ENCODE results near the gene TBL3.

DNA sequence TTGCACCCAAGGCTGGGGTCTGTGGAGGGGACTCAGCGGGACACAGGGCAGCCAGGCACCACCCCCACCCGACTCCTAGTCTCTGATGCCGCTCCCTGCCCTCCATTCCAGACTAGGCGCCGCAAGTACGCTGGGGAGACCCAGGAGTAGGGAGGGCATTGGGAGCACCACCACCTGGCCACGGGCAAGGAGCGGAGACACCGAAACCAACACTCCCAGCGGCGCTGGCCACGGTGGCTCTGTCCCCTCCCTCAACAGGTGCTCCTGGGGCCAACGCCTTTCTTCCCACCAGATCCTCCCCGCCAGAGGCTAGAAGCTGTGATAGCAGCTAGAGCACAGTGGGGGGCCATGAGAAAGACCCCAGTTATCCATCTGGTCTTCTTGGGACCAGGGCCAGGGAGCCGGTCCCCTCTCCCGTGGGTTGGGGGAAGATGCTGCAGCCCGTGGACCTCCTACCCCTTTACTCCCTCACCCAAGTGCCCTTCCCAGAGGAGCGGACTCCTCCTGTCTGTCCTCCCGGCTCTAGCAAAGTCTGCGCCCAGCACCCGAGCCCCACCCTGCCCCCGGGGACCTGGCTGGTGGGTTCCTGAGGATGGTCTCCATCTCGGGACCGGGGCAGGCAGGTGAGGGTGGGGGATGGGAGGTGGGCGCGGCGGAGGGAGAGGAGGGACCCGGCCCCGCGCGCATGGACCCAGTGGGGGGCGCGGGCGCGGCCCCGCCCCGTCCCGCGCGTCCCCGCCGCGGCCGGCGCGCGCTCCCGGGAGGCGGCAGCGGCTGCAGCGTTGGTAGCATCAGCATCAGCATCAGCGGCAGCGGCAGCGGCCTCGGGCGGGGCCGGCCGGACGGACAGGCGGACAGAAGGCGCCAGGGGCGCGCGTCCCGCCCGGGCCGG lies 17.6 kb downstream of the TBL3 start, which contains the start of gene SYNGR3:
- TF ChIP-seq, protein P1, sequence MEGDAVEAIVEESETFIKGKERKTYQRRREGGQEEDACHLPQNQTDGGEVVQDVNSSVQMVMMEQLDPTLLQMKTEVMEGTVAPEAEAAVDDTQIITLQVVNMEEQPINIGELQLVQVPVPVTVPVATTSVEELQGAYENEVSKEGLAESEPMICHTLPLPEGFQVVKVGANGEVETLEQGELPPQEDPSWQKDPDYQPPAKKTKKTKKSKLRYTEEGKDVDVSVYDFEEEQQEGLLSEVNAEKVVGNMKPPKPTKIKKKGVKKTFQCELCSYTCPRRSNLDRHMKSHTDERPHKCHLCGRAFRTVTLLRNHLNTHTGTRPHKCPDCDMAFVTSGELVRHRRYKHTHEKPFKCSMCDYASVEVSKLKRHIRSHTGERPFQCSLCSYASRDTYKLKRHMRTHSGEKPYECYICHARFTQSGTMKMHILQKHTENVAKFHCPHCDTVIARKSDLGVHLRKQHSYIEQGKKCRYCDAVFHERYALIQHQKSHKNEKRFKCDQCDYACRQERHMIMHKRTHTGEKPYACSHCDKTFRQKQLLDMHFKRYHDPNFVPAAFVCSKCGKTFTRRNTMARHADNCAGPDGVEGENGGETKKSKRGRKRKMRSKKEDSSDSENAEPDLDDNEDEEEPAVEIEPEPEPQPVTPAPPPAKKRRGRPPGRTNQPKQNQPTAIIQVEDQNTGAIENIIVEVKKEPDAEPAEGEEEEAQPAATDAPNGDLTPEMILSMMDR (IDR thresholded peaks at IDR 0.05; ENCODE audit: borderline replicate concordance, extremely low read depth, low read length, poor library complexity, severe bottlenecking): no peak
- TF ChIP-seq EZH2 (IDR thresholded peaks at IDR 0.05; ENCODE audit: borderline replicate concordance, low read depth, low read length, severe bottlenecking): no peak
